A673 (cell line): ENCODE results near the gene SH3BP5L. TPM values are rescaled to one million over a fixed set of nuclear protein-coding genes. Genes with fewer than 3 reads are reported as not detected.

ENCODE experiments used
- BruUV-seq: library from RNA; stranded (reverse); fragments of 400-500 nt; replicated peaks from 2 replicates; lab custom pipeline; 2021; lab: Mats Ljungman, UMichigan
- CTCF ChIA-PET: fragments of 300-600 bp; sonication (Branson Sonifier 250); formaldehyde crosslinking; loops from one replicate; lab custom pipeline; 2022; ENCODE audit warnings: antibody characterized with exemption; lab: Charles Lee
- POLR2A ChIA-PET: fragments of 300-600 bp; sonication (Branson Sonifier 250); formaldehyde crosslinking; loops from one replicate; lab custom pipeline; 2022; ENCODE audit warnings: antibody characterized with exemption; ENCODE audit not compliant: low non-redundant PET; lab: Charles Lee
- DNase-seq: peaks from one replicate; pipeline ENCODE4 v3.0.0-alpha.2; 2015; ENCODE audit warnings: low spot score
- H3K27ac ChIP-seq: fragments of 200-600 bp; sonication (generic); 2 replicates; pipeline ENCODE4 v1.5.1; 2016; ENCODE audit warnings: mixed run types, low read depth, mild to moderate bottlenecking, mixed read lengths, antibody characterized with exemption, low read length; ENCODE audit not compliant: poor library complexity, severe bottlenecking
- H3K27me3 ChIP-seq: fragments of 200-600 bp; sonication (generic); replicated peaks from 2 replicates; pipeline ENCODE4 v1.6.1; 2017; ENCODE audit warnings: mixed run types, low read depth, mild to moderate bottlenecking, mixed read lengths, antibody characterized with exemption, low read length; ENCODE audit not compliant: insufficient read depth, poor library complexity
- H3K36me3 ChIP-seq: fragments of 200-600 bp; sonication (generic); 2 replicates; pipeline ENCODE4 v1.6.1; 2016; ENCODE audit warnings: mixed run types, mild to moderate bottlenecking, mixed read lengths, antibody characterized with exemption, low read length; ENCODE audit not compliant: insufficient read depth, poor library complexity, severe bottlenecking
- H3K4me1 ChIP-seq: fragments of 200-600 bp; sonication (generic); 2 replicates; pipeline ENCODE4 v1.6.1; 2017; ENCODE audit warnings: mixed run types, mild to moderate bottlenecking, mixed read lengths, antibody characterized with exemption, low read length; ENCODE audit not compliant: insufficient read depth, poor library complexity, severe bottlenecking
- H3K4me3 ChIP-seq: fragments of 200-600 bp; sonication (generic); 2 replicates; pipeline ENCODE4 v1.5.1; 2016; ENCODE audit warnings: low read depth, mixed run types, mild to moderate bottlenecking, mixed read lengths, low read length; ENCODE audit not compliant: poor library complexity, severe bottlenecking
- H3K9me3 ChIP-seq: fragments of 200-600 bp; sonication (generic); 2 replicates; pipeline ENCODE4 v1.6.1; 2016; ENCODE audit warnings: mixed run types, low read depth, mild to moderate bottlenecking, mixed read lengths, antibody characterized with exemption, low read length; ENCODE audit not compliant: poor library complexity, severe bottlenecking
- CTCF ChIP-seq: fragments of 300-800, 200-600 bp; sonication (generic); conservative IDR thresholded peaks from 2 replicates; pipeline ENCODE4 v1.5.1; 2017; ENCODE audit warnings: low read depth, mild to moderate bottlenecking, antibody characterized with exemption, low read length, moderate library complexity, mixed read lengths
- EZH2 ChIP-seq: fragments of 200-600 bp; sonication (generic); IDR thresholded peaks from 2 replicates; pipeline ENCODE4 v1.6.1; 2017; ENCODE audit warnings: borderline replicate concordance, low read depth, mild to moderate bottlenecking, mixed read lengths, antibody characterized with exemption, low read length; ENCODE audit not compliant: poor library complexity, severe bottlenecking
- intact Hi-C: fragments of 100-400 bp; cut with micrococcal nuclease; formaldehyde crosslinking; loops from one replicate; pipeline ENCODE4 v1.10.0; 2022; ENCODE audit not compliant: unreplicated experiment
- total RNA-seq: library from RNA; stranded (reverse); gene quantifications from 2 replicates; pipeline ENCODE4 v1.2.3, GENCODE V29; 2021

SH3BP5L gene
- total RNA-seq, 1 experiment from 2014 or later = 28.6 TPM

- CTCF ChIA-PET = no interaction called here
Observed at GRCh38 chr1:248816042-248816851, 9.5 kb downstream of the SH3BP5L start.

GRCh38 chr1:248815407-248816034, 10.2 kb downstream of the SH3BP5L start:
- Histone ChIP-seq H3K4me1 (no peaks in the 10 kb centered on the region), H3K27ac (no peak overlapping the region), H3K36me3 (peaks cover 27% of the 10 kb centered on the region), H3K4me3 (no peak overlapping the region), H3K27me3 (no peaks in the 10 kb centered on the region), H3K9me3 (no peaks in the 10 kb centered on the region)
- TF ChIP-seq CTCF = no peak
- DNase-seq = no peak
- intact Hi-C loops = no loop called here
- ChIA-PET POLR2A (no interaction called here), CTCF (no interaction called here)
- BruUV-seq = no TSS peak

More at GRCh38 chr1:248816042-248816851, 9.5 kb downstream of the SH3BP5L start:
- Histone ChIP-seq H3K27ac (no peak overlapping the region), H3K4me3 (no peak overlapping the region), H3K27me3 (no peaks in the 10 kb centered on the region), H3K4me1 (no peaks in the 10 kb centered on the region), H3K36me3 (peaks cover 30% of the 10 kb centered on the region), H3K9me3 (no peaks in the 10 kb centered on the region)
- TF ChIP-seq CTCF = no peak
- TF ChIP-seq EZH2 = no peak
- DNase-seq = no peak
- no TSS peak for BruUV-seq
- intact Hi-C loops = no loop called here
- POLR2A ChIA-PET = no interaction called here

- BruUV-seq = no TSS peak
- no peak for DNase-seq
- POLR2A ChIA-PET = no interaction called here
- Histone ChIP-seq H3K36me3 (peaks cover 20% of the 10 kb centered on the region), H3K4me1 (no peaks in the 10 kb centered on the region), H3K9me3 (no peaks in the 10 kb centered on the region), H3K4me3 (no peak overlapping the region), H3K27ac (no peak overlapping the region), H3K27me3 (no peaks in the 10 kb centered on the region)
- intact Hi-C loops = no loop called here
- CTCF ChIA-PET = no interaction called here
- TF ChIP-seq EZH2 (no peak), CTCF (no peak)
Observed at GRCh38 chr1:248814351-248814750, 11.4 kb downstream of the SH3BP5L start.
